Effector memory CD4-positive, alpha-beta T cell (primary cell): ENCODE data around the gene OGDH.

Source experiments
- DNase-seq, 3 donors: peaks; one replicate each; pipeline ENCODE4 v3.0.0-alpha.2; 2020
- H3K27ac ChIP-seq: 2 replicates; pipeline ENCODE4 v1.7.0; 2013; ENCODE audit warnings: mild to moderate bottlenecking, low read length, moderate library complexity; ENCODE audit not compliant: insufficient read depth, poor library complexity, severe bottlenecking
- H3K27me3 ChIP-seq: replicated peaks from 2 replicates; pipeline ENCODE4 v1.7.0; 2013; ENCODE audit warnings: mild to moderate bottlenecking, low read length; ENCODE audit not compliant: insufficient read depth, control insufficient read depth, poor library complexity, severe bottlenecking
- H3K36me3 ChIP-seq: 2 replicates; pipeline ENCODE4 v1.7.0; 2013; ENCODE audit warnings: mild to moderate bottlenecking, low read length, moderate library complexity; ENCODE audit not compliant: control insufficient read depth, insufficient read depth
- H3K4me1 ChIP-seq: 2 replicates; pipeline ENCODE4 v1.7.0; 2013; ENCODE audit warnings: low read length, mild to moderate bottlenecking; ENCODE audit not compliant: control insufficient read depth, insufficient read depth, poor library complexity, severe bottlenecking
- H3K4me3 ChIP-seq: 2 replicates; pipeline ENCODE4 v1.7.0; 2013; ENCODE audit warnings: low read length, low read depth, mild to moderate bottlenecking; ENCODE audit not compliant: insufficient read depth, poor library complexity, severe bottlenecking
- H3K9me3 ChIP-seq: 2 replicates; pipeline ENCODE4 v1.7.0; 2013; ENCODE audit warnings: mild to moderate bottlenecking, low read length, moderate library complexity; ENCODE audit not compliant: control insufficient read depth

The OGDH gene

DNA sequence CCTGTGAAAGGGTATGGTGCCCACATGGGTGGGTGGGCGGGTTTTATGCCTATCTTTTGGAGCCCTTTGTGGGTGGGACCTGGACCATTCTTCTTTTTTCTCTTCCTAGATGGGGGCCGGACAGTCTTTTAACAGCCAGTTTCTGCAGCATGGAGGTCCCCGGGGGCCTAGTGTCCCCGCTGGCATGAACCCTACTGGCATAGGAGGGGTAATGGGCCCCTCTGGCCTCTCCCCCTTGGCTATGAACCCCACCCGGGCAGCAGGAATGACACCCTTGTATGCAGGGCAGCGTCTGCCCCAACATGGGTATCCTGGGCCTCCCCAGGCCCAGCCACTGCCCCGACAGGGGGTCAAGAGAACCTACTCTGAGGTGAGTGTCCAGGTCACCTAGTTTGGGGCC is 151.3 kb downstream of the OGDH start:
- peaks cover 53% of the 10 kb centered on the region for H3K36me3 ChIP-seq
- H3K4me3 ChIP-seq = no peak overlapping the region
- no peak for DNase-seq
- no peaks in the 10 kb centered on the region for H3K9me3 ChIP-seq
- no peaks in the 10 kb centered on the region for H3K27me3 ChIP-seq
- peaks cover 14% of the 10 kb centered on the region for H3K4me1 ChIP-seq
- H3K27ac ChIP-seq = no peak overlapping the region
